Globus pallidus (tissue), 1 donor: ENCODE data around the gene DTNBP1.

Experiments
- DNase-seq: peaks from one replicate; pipeline ENCODE4 v3.0.0-alpha.2; 2015; ENCODE audit warnings: low spot score

Gene DTNBP1

GRCh38 chr6:15592610-15593009 is 70.2 kb downstream of the DTNBP1 start:
- DNase-seq: no peak

- DNase-seq: no peak
Measured at GRCh38 chr6:15588971-15589634, 73.7 kb downstream of the DTNBP1 start.

GRCh38 chr6:15586503-15586902 is 76.3 kb downstream of the DTNBP1 start:
- no peak for DNase-seq

GRCh38 chr6:15585760-15586214 is 77.0 kb downstream of the DTNBP1 start:
- no peak for DNase-seq

GRCh38 chr6:15582499-15582898 is 80.3 kb downstream of the DTNBP1 start:
- DNase-seq: no peak

GRCh38 chr6:15581751-15582150 is 81.1 kb downstream of the DTNBP1 start:
- no peak for DNase-seq

GRCh38 chr6:15580326-15580725 is 82.5 kb downstream of the DTNBP1 start:
- DNase-seq: no peak

GRCh38 chr6:15578716-15579391 is 84.0 kb downstream of the DTNBP1 start:
- DNase-seq: no peak

- DNase-seq: no peak
Measured at GRCh38 chr6:15577550-15578171, 85.2 kb downstream of the DTNBP1 start.

- no peak for DNase-seq
Measured at GRCh38 chr6:15577106-15577505, 85.7 kb downstream of the DTNBP1 start.

GRCh38 chr6:15575357-15576033 is 87.3 kb downstream of the DTNBP1 start:
- DNase-seq: no peak

GRCh38 chr6:15574486-15574885 is 88.3 kb downstream of the DTNBP1 start:
- no peak for DNase-seq

GRCh38 chr6:15574023-15574422 is 88.8 kb downstream of the DTNBP1 start:
- DNase-seq: no peak

- DNase-seq: no peak
Measured at GRCh38 chr6:15573384-15573783, 89.4 kb downstream of the DTNBP1 start.

- DNase-seq: no peak
Measured at GRCh38 chr6:15572296-15573016, 90.4 kb downstream of the DTNBP1 start.

- no peak for DNase-seq
Measured at GRCh38 chr6:15570171-15570570, 92.7 kb downstream of the DTNBP1 start.

- DNase-seq: no peak
Measured at GRCh38 chr6:15569035-15569995, 93.5 kb downstream of the DTNBP1 start.

- DNase-seq: no peak
Measured at GRCh38 chr6:15562977-15563376, 99.9 kb downstream of the DTNBP1 start.

GRCh38 chr6:15561447-15562199 is 101.2 kb downstream of the DTNBP1 start:
- no peak for DNase-seq

GRCh38 chr6:15560713-15561112 is 102.1 kb downstream of the DTNBP1 start:
- DNase-seq: no peak
